Astrocyte of the cerebellum (primary cell): ENCODE data around the gene PMEPA1.

Experiments used
- DNase-seq: peaks from one replicate; pipeline ENCODE4 v3.0.0-alpha.2; 2011; ENCODE audit warnings: low read depth
- H3K4me3 ChIP-seq: 2 replicates; pipeline ENCODE4 v1.5.1; 2011; ENCODE audit warnings: mild to moderate bottlenecking, low read depth, low read length, moderate library complexity
- in situ Hi-C: cut with HindIII; loops from 2 replicates; pipeline ENCODE4 v1.10.0; 2017; ENCODE audit warnings: low sequenced_read_pairs
- TF ChIP-seq, protein P1 (sequence below): IDR thresholded peaks from 2 replicates; pipeline ENCODE4 v1.5.1; 2012; ENCODE audit warnings: low read length, low read depth, moderate library complexity, mild to moderate bottlenecking; ENCODE audit errors: missing control alignments

Gene PMEPA1

DNA sequence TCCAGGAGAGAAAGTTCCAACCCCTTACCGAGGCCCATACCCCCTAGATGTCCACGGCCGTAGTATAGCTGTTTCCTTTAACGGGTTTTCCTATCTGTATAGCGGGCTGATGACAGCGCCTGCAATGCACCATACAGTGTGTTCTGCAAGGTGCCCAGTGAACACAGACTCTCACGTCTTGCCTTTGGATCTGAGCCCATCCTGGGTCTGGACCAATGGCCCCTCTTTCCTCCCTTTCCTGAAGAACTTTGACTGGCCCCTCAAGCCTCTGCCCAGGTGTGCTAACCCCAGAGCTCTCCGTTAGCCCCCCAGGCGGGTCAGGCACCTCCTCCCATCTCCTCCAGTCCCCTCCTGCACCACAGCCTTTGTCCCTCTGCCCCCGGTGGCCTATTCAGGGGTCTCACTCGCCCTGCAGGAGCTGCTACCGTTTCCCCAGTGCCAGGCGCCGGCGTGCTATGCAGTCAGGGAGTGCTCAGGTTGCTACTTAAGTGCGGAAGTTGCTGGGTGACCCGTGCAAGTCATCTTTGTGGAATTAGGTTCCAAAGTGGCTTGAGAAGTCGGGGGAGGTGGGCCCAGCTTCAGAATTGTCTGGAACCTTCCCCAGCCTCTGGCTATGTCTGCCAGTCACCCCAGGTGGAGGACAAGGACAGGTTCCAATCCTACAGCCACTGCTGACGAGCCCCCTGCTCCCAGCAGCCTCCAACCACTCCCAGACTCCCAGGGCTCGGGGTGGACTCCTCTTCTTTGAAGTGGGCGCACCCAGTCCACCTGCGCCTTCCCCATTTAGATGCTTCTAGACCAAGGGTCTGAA is 54.6 kb downstream of the PMEPA1 start:
- in situ Hi-C loops: no loop called here
- TF ChIP-seq, protein P1, sequence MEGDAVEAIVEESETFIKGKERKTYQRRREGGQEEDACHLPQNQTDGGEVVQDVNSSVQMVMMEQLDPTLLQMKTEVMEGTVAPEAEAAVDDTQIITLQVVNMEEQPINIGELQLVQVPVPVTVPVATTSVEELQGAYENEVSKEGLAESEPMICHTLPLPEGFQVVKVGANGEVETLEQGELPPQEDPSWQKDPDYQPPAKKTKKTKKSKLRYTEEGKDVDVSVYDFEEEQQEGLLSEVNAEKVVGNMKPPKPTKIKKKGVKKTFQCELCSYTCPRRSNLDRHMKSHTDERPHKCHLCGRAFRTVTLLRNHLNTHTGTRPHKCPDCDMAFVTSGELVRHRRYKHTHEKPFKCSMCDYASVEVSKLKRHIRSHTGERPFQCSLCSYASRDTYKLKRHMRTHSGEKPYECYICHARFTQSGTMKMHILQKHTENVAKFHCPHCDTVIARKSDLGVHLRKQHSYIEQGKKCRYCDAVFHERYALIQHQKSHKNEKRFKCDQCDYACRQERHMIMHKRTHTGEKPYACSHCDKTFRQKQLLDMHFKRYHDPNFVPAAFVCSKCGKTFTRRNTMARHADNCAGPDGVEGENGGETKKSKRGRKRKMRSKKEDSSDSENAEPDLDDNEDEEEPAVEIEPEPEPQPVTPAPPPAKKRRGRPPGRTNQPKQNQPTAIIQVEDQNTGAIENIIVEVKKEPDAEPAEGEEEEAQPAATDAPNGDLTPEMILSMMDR: no peak
- no peak overlapping the region for H3K4me3 ChIP-seq
- DNase-seq: no peak

DNA sequence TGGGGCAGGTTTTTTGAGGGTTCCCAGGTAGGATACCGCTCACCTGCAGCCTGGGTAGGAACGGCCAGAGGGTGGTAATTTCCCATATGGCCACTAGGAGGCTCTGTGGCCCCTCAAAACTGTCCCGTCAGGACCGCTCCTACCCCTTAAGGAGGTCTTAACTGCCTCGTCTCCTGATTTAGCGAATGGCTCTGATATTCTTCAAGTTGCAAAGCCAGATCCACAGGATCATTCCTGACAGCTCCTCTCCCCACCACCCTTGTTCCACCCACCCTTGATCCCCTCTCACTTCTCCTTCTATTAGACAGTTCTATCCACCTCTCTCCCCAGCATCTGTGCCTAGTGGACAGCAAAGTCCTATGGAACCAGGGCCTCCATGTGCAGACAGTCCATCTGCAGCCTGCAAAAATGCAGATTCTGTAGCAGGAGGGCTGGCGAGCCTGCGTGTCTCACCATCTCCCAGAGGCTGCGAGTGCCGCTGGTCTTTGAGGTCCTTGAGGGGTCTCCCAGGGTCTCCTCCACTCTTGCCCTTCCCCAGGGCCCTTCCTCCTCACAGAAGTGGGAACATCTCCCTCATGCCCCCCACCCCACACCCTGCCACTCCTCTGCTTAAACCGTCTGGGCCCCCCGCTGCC is 55.3 kb downstream of the PMEPA1 start:
- TF ChIP-seq, protein P1: peak; percentile 90
- DNase-seq: peak; percentile 29
- in situ Hi-C loops: no loop called here
- H3K4me3 ChIP-seq: no peak overlapping the region

DNA sequence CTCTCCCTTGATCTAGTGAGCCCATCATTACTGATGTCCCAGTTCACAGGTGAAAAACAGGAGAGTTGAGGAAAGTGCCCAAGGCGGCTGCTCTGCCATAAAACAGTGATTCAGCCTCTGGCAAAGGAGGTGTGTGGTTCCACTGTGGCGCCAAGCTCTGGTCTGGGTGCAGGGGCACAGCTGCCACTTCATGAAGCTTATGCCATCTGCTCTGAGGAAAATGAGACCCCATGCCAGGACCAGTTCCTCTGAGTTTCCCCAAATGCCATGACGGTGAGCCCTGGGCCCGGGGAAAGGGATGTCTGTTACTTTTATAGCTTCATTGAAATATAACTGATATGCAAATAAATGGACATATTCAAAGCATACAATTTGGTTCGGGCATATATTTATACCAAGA is 55.9 kb downstream of the PMEPA1 start:
- no peak overlapping the region for H3K4me3 ChIP-seq
- no peak for DNase-seq
- in situ Hi-C loops: no loop called here
- TF ChIP-seq, protein P1: no peak

DNA sequence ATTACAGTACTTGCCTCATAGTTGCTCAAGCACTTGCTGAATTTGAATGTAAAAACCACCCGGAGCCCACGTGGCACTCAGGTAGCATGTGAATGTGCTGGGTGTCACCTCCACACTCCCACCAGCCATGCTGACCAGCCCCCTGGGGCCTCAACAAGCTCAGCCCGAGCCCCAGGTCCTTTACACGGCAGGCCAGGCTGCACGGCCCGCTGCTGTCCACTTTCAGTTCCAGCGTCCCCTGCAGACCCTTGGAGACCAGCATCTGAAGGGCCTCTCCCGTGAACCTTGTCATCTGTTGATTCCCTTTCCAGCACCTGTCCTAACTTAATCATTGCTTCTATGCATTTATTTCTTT is 56.3 kb downstream of the PMEPA1 start:
- in situ Hi-C loops: no loop called here
- no peak overlapping the region for H3K4me3 ChIP-seq
- DNase-seq: no peak
- TF ChIP-seq, protein P1: no peak

DNA sequence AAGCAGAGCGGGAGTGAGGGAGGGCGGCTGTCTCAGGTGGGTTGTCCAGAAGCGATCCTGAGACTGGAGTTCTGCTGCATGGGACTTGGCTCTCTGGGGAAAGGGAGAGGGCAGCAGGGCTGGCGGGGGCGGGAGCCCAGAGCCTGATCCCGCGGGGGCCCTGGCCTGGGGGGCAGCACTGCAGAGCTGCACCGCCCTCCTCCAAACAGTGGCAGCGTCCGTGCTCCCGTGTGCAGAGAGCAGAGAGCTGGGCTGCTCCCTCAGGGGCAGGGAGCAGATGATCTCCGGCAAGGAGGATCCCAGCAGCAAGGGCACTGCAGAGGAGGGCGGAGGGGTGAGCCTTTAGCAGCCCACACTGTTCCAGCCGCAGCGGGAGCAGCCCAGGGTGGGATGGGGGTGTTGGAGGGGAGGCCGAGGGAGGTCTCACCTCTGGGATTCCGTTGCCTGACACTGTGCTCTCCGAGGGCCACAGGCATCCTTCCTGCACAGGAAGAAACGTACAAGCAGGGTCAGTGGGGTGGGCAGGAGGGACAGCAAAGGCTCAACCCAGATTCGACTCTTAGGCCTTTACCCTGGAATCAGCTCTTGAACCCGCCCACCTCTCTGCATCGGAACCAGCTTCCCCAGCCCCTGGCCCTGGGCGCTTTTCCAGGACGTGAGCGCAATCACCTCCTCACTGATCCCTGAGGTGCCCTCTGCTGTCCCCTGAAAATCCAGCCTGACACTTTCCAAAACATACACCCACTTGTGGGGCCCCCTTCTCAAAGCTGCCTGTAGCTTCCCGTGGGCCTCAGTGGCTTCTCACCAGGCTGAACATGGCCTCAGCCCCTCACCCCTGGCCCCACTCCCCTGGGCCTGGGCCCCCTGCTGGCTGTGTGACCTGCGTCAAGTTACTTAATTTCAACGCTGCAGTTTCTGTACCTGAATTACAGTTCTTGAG is 56.9 kb downstream of the PMEPA1 start:
- TF ChIP-seq, protein P1: no peak
- in situ Hi-C loops: no loop called here
- DNase-seq: no peak
- H3K4me3 ChIP-seq: no peak overlapping the region

DNA sequence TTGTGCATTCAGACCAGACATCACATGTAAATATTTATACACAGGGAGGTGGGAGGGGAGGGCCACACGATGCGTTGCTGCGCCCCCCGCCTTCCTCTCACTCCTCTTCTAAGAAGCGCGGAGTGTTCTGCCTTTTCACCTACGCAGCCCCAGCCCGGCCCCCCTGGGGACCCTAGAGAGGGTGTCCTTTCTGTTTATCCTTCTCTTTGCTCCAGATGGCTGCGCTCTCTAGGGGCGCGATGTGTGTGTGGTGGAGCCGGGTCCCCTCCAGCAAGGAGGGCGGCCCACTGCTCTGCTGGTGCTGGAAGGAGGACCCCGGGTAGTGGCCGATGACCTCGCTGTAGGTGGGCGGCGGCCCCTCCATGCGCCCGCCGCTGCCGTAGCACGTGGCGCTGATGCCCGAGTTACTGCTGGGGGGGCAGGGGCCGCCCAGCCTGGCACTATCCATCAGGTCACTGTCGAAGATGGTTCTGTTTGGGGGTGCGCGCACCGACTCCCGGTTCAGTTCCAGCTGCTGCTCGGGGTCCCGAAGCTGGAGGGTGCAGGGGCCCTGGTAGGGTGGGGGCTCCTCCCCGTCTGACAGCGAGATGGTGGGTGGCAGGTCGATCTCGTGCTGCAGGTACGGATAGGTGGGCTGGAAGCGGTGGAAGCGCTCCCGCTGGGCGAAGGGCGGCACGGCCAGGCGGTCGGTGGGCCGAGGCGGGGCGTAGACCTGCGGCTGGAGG is 57.8 kb downstream of the PMEPA1 start:
- TF ChIP-seq, protein P1: no peak
- no peak for DNase-seq
- in situ Hi-C loops: no loop called here
- H3K4me3 ChIP-seq: no peak overlapping the region
